Measurements from ENCODE around the gene PNPLA2.

- no peak for TF ChIP-seq ESRRG (CRISPR knock-in tag; IDR thresholded peaks at IDR 0.05)
- no peak for TF ChIP-seq CREB5 (CRISPR knock-in tag; IDR thresholded peaks at IDR 0.05; ENCODE audit: low read depth)
- TF ChIP-seq ARNTL (CRISPR knock-in tag; IDR thresholded peaks at IDR 0.05; ENCODE audit: borderline replicate concordance, low read depth) = no peak
- TF ChIP-seq RARB (CRISPR knock-in tag; IDR thresholded peaks at IDR 0.05) = no peak
- no peak for TF ChIP-seq CSDC2 (CRISPR knock-in tag; IDR thresholded peaks at IDR 0.05)
- TF ChIP-seq ZNF8 (CRISPR knock-in tag; IDR thresholded peaks at IDR 0.05) = no peak
- no peak for TF ChIP-seq CSRNP3 (CRISPR knock-in tag; IDR thresholded peaks at IDR 0.05)
- no peak for TF ChIP-seq PATZ1 (CRISPR knock-in tag; IDR thresholded peaks at IDR 0.05; ENCODE audit: borderline replicate concordance)
- no peak for TF ChIP-seq POU6F1 (CRISPR knock-in tag; IDR thresholded peaks at IDR 0.05; ENCODE audit: borderline replicate concordance, low read depth)
Observed at GRCh38 chr11:776263-776560, 42.5 kb upstream of the PNPLA2 start.
